Liver (tissue), 9 donors: Measurements from ENCODE around the gene CCDC112. TPM values are rescaled to one million over a fixed set of nuclear protein-coding genes. Genes with fewer than 3 reads are reported as not detected.

ENCODE experiments used
- DNase-seq: peaks from one replicate; pipeline ENCODE4 v3.0.0-alpha.2; 2017; ENCODE audit warnings: low spot score
- H3K27ac ChIP-seq, 2 donors: one replicate each; pipeline ENCODE4 v1.7.0; 2013; ENCODE audit warnings: inconsistent platforms in 2 of 2, low read length in 2 of 2, control low read depth in 1 of 2, low read depth in 1 of 2, mild to moderate bottlenecking in 1 of 2
- H3K27me3 ChIP-seq, 4 donors: one replicate each; pipeline versions ENCODE4 v1.6.1 to v1.7.0; 2013; ENCODE audit warnings: low read length in 3 of 4, inconsistent platforms in 1 of 4, mild to moderate bottlenecking in 1 of 4, moderate library complexity in 1 of 4; ENCODE audit not compliant: control insufficient read depth in 4 of 4, insufficient read depth in 4 of 4
- H3K36me3 ChIP-seq, 4 donors: one replicate each; pipeline versions ENCODE4 v1.6.1 to v1.7.0; 2013; ENCODE audit warnings: low read length in 3 of 4, mild to moderate bottlenecking in 3 of 4, low read depth in 1 of 4, moderate library complexity in 1 of 4; ENCODE audit not compliant: control insufficient read depth in 4 of 4, insufficient read depth in 3 of 4
- H3K4me1 ChIP-seq, 4 donors: one replicate each; pipeline versions ENCODE4 v1.6.1 to v1.7.0; 2013; ENCODE audit warnings: low read length in 3 of 4, mild to moderate bottlenecking in 3 of 4, moderate library complexity in 1 of 4; ENCODE audit not compliant: control insufficient read depth in 4 of 4, insufficient read depth in 4 of 4
- H3K4me3 ChIP-seq, 3 donors: one replicate each; pipeline versions ENCODE4 v1.6.1 to v1.7.0; 2013; ENCODE audit warnings: low read length in 3 of 3, control low read depth in 1 of 3, low read depth in 1 of 3, mild to moderate bottlenecking in 1 of 3
- H3K9ac ChIP-seq, 2 donors: one replicate each; pipeline ENCODE4 v1.7.0; 2013; ENCODE audit warnings: low read length in 2 of 2, mild to moderate bottlenecking in 2 of 2, moderate library complexity in 2 of 2, control low read depth in 1 of 2, low read depth in 1 of 2
- H3K9me3 ChIP-seq, 4 donors: one replicate each; pipeline versions ENCODE4 v1.6.1 to v1.7.0; 2013; ENCODE audit warnings: low read length in 3 of 4; ENCODE audit not compliant: control insufficient read depth in 4 of 4
- ATF3 ChIP-seq: IDR thresholded peaks from 2 replicates; pipeline ENCODE4 v1.6.1; 2016; ENCODE audit warnings: antibody characterized with exemption
- CTCF ChIP-seq: fragments of 150-350 bp; IDR thresholded peaks from 2 replicates; pipeline ENCODE4 v1.5.1; 2017; ENCODE audit warnings: improper control_type of control experiment, low read depth, low read length; ENCODE audit not compliant: missing input control
- EGR1 ChIP-seq, 2 donors: IDR thresholded peaks; 2 replicates each; pipeline ENCODE4 v1.6.1; 2016 to 2018; ENCODE audit warnings: antibody characterized with exemption in 2 of 2, low read depth in 2 of 2
- FOXA1 ChIP-seq: IDR thresholded peaks from 2 replicates; pipeline ENCODE4 v1.6.1; 2016; ENCODE audit warnings: antibody characterized with exemption
- FOXA2 ChIP-seq: IDR thresholded peaks from 2 replicates; pipeline ENCODE4 v1.6.1; 2016; ENCODE audit warnings: antibody characterized with exemption
- GABPA ChIP-seq, 2 donors: IDR thresholded peaks in 1 of 2; conservative IDR thresholded peaks in 1 of 2; 2 replicates each; pipeline ENCODE4 v1.6.1; 2016; ENCODE audit warnings: antibody characterized with exemption in 2 of 2, mild to moderate bottlenecking in 1 of 2, moderate library complexity in 1 of 2
- HNF4G ChIP-seq: IDR thresholded peaks from 2 replicates; pipeline ENCODE4 v1.6.1; 2016; ENCODE audit warnings: antibody characterized with exemption
- JUND ChIP-seq, 2 donors: IDR thresholded peaks; 2 replicates each; pipeline ENCODE4 v1.6.1; 2016; ENCODE audit warnings: antibody characterized with exemption in 2 of 2
- NR2F2 ChIP-seq: IDR thresholded peaks from 2 replicates; pipeline ENCODE4 v1.6.1; 2016; ENCODE audit warnings: antibody characterized with exemption
- RAD21 ChIP-seq, 2 donors: IDR thresholded peaks; 2 replicates each; pipeline ENCODE4 v1.6.1; 2016; ENCODE audit warnings: antibody characterized with exemption in 2 of 2, mild to moderate bottlenecking in 2 of 2
- REST ChIP-seq: IDR thresholded peaks from 2 replicates; pipeline ENCODE4 v1.6.1; 2016; ENCODE audit warnings: antibody characterized with exemption, mild to moderate bottlenecking
- RXRA ChIP-seq, 2 donors: IDR thresholded peaks; 2 replicates each; pipeline ENCODE4 v1.6.1; 2017 to 2018; ENCODE audit warnings: antibody characterized with exemption in 2 of 2, mild to moderate bottlenecking in 1 of 2
- SP1 ChIP-seq: IDR thresholded peaks from 2 replicates; pipeline ENCODE4 v1.6.1; 2018; ENCODE audit warnings: antibody characterized with exemption, mild to moderate bottlenecking
- TAF1 ChIP-seq: conservative IDR thresholded peaks from 2 replicates; pipeline ENCODE4 v1.6.1; 2016; ENCODE audit warnings: antibody characterized with exemption, mild to moderate bottlenecking
- YY1 ChIP-seq: IDR thresholded peaks from 2 replicates; pipeline ENCODE4 v1.6.1; 2016; ENCODE audit warnings: antibody characterized with exemption, mild to moderate bottlenecking
- ZBTB33 ChIP-seq: IDR thresholded peaks from 2 replicates; pipeline ENCODE4 v1.6.1; 2016; ENCODE audit warnings: antibody characterized with exemption
- WGBS: extraction: QIAGEN DNeasy Blood & Tissue Kit; methylation state at CpG from one replicate; pipeline ENCODE4 v1.1.7; 2013; 5-methylcytosine and 5-hydroxymethylcytosine counted together
- polyA plus RNA-seq, 2 donors: library from polyadenylated mRNA; stranded (reverse) in 1 of 2; unstranded in 1 of 2; fragments of 200-250 nt in 1 of 2; fragments of >200 nt in 1 of 2; fragmentation: Nextera tagmentation in 1 of 2; extraction: Ambion mirVana in 1 of 2; gene quantifications; one replicate each; pipeline versions ENCODE4 v1.2.1 to v1.2.3, GENCODE V29; 2013 to 2015
- total RNA-seq, 2 donors: library from RNA; depleted of rRNA; stranded (reverse); fragments of >200 nt; gene quantifications; one replicate each; pipeline ENCODE4 v1.2.3, GENCODE V29; 2014
- donor health status: healthy.
- donor health status: healthy.
- donor health status: healthy.
- donor health status: healthy.
- donor health status: healthy.

Gene CCDC112
- total and polyA plus RNA-seq, 4 donors: 0.75 to 1.6 (median 1.1) TPM

GRCh38 chr5:115319007-115319406, 22.6 kb upstream of the CCDC112 start:
- no peak for DNase-seq
- no peak overlapping the region for H3K4me3 ChIP-seq
- H3K27me3 ChIP-seq: no peaks in the 10 kb centered on the region
- no peak overlapping the region for H3K9ac ChIP-seq
- H3K36me3 ChIP-seq: no peaks in the 10 kb centered on the region
- no peaks in the 10 kb centered on the region for H3K9me3 ChIP-seq
- WGBS: 0% methylated on average over 1 of the region's 1 CpG
- peaks cover 0 to 4% (median 0%) of the 10 kb centered on the region in 4 donors for H3K4me1 ChIP-seq
- TF ChIP-seq GABPA (IDR thresholded peaks at IDR 0.05 in 1 of 2, conservative IDR thresholded peaks at IDR 0.05 in 1 of 2): no peak
- no peak overlapping the region for H3K27ac ChIP-seq

- Histone ChIP-seq H3K4me3 (no peak overlapping the region), H3K27ac (no peak overlapping the region), H3K9ac (no peak overlapping the region), H3K9me3 (no peaks in the 10 kb centered on the region), H3K27me3 (no peaks in the 10 kb centered on the region), H3K4me1 (peaks cover 0 to 4% (median 0%) of the 10 kb centered on the region in 4 donors), H3K36me3 (no peaks in the 10 kb centered on the region)
- 70% methylated on average over 1 of the region's 1 CpG for WGBS
- no peak for TF ChIP-seq GABPA (IDR thresholded peaks at IDR 0.05 in 1 of 2, conservative IDR thresholded peaks at IDR 0.05 in 1 of 2)
- no peak for TF ChIP-seq NR2F2
- TF ChIP-seq ATF3: no peak
- no peak for TF ChIP-seq RAD21 (IDR thresholded peaks at IDR 0.05)
- TF ChIP-seq RXRA (IDR thresholded peaks at IDR 0.05): no peak
- TF ChIP-seq ZBTB33: no peak
- TF ChIP-seq REST: no peak
- TF ChIP-seq FOXA2: no peak
- TF ChIP-seq TAF1: no peak
- TF ChIP-seq SP1: no peak
- TF ChIP-seq HNF4G: no peak
- no peak for TF ChIP-seq JUND (IDR thresholded peaks at IDR 0.05)
- no peak for TF ChIP-seq EGR1 (IDR thresholded peaks at IDR 0.05; ENCODE audit: low read depth in 2 of 2)
- TF ChIP-seq FOXA1: no peak
- no peak for DNase-seq
Measured at GRCh38 chr5:115317736-115318135, 21.3 kb upstream of the CCDC112 start.

GRCh38 chr5:115317320-115317719, 20.9 kb upstream of the CCDC112 start:
- no peak for DNase-seq
- H3K27me3 ChIP-seq: no peaks in the 10 kb centered on the region
- TF ChIP-seq TAF1 (no peak), EGR1 (IDR thresholded peaks at IDR 0.05; ENCODE audit: low read depth in 2 of 2) (no peak), FOXA1 (no peak), RXRA (IDR thresholded peaks at IDR 0.05) (no peak), CTCF (no peak), ATF3 (no peak), YY1 (no peak), RAD21 (IDR thresholded peaks at IDR 0.05) (no peak), HNF4G (no peak), GABPA (IDR thresholded peaks at IDR 0.05 in 1 of 2, conservative IDR thresholded peaks at IDR 0.05 in 1 of 2) (no peak), FOXA2 (no peak), ZBTB33 (no peak)
- no peaks in the 10 kb centered on the region for H3K36me3 ChIP-seq
- no peak overlapping the region for H3K4me3 ChIP-seq
- no peak overlapping the region for H3K27ac ChIP-seq
- H3K4me1 ChIP-seq: peaks cover 0 to 4% (median 0%) of the 10 kb centered on the region in 4 donors
- H3K9ac ChIP-seq: no peak overlapping the region
- H3K9me3 ChIP-seq: no peaks in the 10 kb centered on the region
